Body of pancreas (tissue), 4 donors: ENCODE measurements around the gene AKR1C2. TPM values are rescaled to one million over a fixed set of nuclear protein-coding genes. Genes with fewer than 3 reads are reported as not detected.
"Not testable (repeated sequence)": the region's sequence is repeated elsewhere in the genome, so short reads cannot be mapped to it uniquely, and the experiment has no call there.

ENCODE experiments used
- ATAC-seq: fragments of 150-250 bp; one replicate; pipeline ENCODE4 v1.9.1; 2016
- DNase-seq, 4 donors: peaks; one replicate each; pipeline ENCODE4 v3.0.0-alpha.2; 2019
- H3K27ac ChIP-seq, 4 donors: fragments of 200-600 bp; sonication (generic); 1 replicate in 3 of 4; 2 replicates in 1 of 4; pipeline versions ENCODE4 v1.5.1 to v1.6.1; 2016 to 2019; ENCODE audit warnings: mild to moderate bottlenecking in 1 of 4, mixed read lengths in 1 of 4, moderate library complexity in 1 of 4
- H3K27me3 ChIP-seq, 2 donors: fragments of 200-600 bp; sonication (generic); one replicate each; pipeline ENCODE4 v1.6.0; 2016; ENCODE audit warnings: mild to moderate bottlenecking in 1 of 2
- H3K36me3 ChIP-seq, 2 donors: fragments of 200-600 bp; sonication (generic); replicated peaks in 1 of 2; 2 replicates each; pipeline ENCODE4 v1.5.1; 2016; ENCODE audit warnings: low read depth in 2 of 2; ENCODE audit not compliant: insufficient read depth in 1 of 2
- H3K4me1 ChIP-seq: fragments of 200-600 bp; sonication (generic); one replicate; pipeline ENCODE4 v1.6.0; 2016
- H3K4me3 ChIP-seq, 2 donors: fragments of 200-600 bp; sonication (generic); 1 replicate in 1 of 2; 2 replicates in 1 of 2; pipeline ENCODE4 v1.5.1; 2016 to 2019
- H3K9me3 ChIP-seq, 3 donors: fragments of 200-600 bp; sonication (generic); 1 replicate in 2 of 3; 2 replicates in 1 of 3; pipeline ENCODE4 v1.5.1; 2016
- POLR2A ChIP-seq, 3 donors: fragments of 450-650 bp; IDR thresholded peaks; one replicate each; pipeline ENCODE4 v1.6.1; 2016; ENCODE audit warnings: antibody characterized with exemption in 3 of 3, mild to moderate bottlenecking in 2 of 3
- WGBS, 2 donors: methylation state at CpG; one replicate each; pipeline ENCODE4 v1.1.5; 2017; 5-methylcytosine and 5-hydroxymethylcytosine counted together
- intact Hi-C: fragments of 100-400 bp; cut with DNase I; formaldehyde crosslinking; loops from one replicate; pipeline ENCODE4 v1.15.1; 2023
- total RNA-seq, 2 donors: library from RNA; depleted of rRNA; stranded (reverse); fragments of >200 nt; gene quantifications; one replicate each; pipeline ENCODE4 v1.1.0, GENCODE V29; 2016
- TF ChIP-seq, protein P1 (sequence below), 7 experiments: fragments of 450-650 bp in 4 of 7; fragments of 200-600 bp in 3 of 7; sonication (generic) in 3 of 7; IDR thresholded peaks; one replicate each; pipeline ENCODE4 v1.5.1; 2016 to 2019; ENCODE audit warnings: antibody characterized with exemption in 7 of 7

Gene AKR1C2
- 1 to 10 TPM; 3.1 to 5.6 TPM for total RNA-seq

DNA sequence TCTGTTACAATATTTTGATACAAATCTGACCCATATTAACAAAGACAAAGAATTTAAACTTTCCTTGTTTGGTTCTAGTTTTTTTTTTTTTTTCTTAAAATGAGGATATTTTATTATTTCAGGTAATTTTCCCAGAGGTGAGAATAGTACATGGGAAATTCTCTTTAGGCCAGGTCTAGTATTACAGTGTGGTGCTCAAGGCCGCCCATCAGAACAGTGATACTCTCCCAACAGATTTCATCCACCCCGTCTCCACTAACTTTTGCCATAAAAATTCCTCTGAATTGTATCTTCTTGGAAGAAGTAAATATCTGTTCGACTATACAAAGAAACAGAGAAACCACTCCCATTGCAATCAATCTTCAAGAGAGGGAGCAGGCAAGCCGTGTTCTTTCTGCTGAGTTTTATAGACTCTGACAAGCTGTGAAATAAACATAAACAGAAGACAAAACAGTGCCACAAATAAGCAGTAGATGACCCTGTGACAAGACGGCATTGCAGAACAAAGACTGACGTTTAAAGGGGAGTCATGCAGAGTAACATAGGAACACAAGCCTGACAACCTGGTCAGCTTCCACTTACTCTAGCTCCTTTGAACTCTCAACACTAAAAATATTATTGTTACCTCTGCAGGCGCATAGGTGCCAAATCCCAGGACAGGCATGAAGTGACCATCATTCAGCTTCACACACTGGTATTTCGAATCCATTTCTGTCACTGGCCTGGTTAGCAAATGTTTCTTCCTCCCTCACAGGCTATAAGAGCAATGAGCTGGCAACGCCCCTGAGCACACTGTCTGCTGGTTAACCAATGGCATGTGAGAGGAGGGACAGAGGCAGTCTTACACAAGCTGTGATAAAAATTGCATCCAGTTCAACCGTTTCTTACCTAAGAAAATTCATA is at the start of gene AKR1C2:
Gene AKR1C2, minus strand, starts transcription at position 731 of the 903 bp plus-strand sequence. Its CDS starts 22 bp downstream, at position 709.
- H3K4me1 ChIP-seq, H3K4me3 ChIP-seq, DNase-seq, H3K9me3 ChIP-seq, intact Hi-C loops, H3K36me3 ChIP-seq, H3K27me3 ChIP-seq: not testable (repeated sequence)
- peak; percentile 87 for ATAC-seq
- 42 to 49% methylated on average over 8 to 10 of the region's 10 CpGs for WGBS, 2 donors
- TF ChIP-seq POLR2A (IDR thresholded peaks at IDR 0.05), result peak in 1 of 3 donors; percentile 17
- H3K27ac ChIP-seq, result peak within 1 kb of the TSS in 1 of 4 donors; percentile 15

DNA sequence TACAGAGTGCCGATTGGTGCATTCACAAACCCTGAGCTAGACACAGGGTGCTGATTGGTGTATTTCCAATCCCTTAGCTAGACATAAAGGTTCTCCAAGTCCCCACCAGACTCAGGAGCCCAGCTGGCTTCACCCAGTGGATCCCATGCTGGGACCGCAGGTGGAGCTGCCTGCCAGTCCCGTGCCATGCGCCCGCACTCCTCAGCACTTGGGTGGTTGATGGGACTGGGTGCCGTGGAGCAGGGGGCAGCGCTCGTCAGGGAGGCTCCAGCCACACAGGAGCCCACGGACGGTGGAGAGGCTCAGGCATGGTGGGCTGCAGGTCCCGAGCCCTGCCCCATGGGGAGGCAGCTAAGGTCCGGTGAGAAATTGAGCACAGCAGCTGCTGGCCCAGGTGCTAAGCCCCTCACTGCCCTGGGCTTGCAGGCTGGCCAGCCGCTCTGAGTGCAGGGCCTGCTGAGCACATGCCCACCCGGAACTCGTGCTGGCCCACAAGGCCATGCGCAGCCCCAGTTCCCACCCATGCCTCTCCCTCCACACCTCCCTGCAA is 49.4 kb upstream of the AKR1C2 start:
- H3K9me3 ChIP-seq, H3K36me3 ChIP-seq, intact Hi-C loops, H3K27me3 ChIP-seq, H3K4me3 ChIP-seq, DNase-seq, H3K27ac ChIP-seq, H3K4me1 ChIP-seq, ATAC-seq: not testable (repeated sequence)
- WGBS, 2 donors, result 91 to 96% methylated on average over 12 to 15 of the region's 16 CpGs

DNA sequence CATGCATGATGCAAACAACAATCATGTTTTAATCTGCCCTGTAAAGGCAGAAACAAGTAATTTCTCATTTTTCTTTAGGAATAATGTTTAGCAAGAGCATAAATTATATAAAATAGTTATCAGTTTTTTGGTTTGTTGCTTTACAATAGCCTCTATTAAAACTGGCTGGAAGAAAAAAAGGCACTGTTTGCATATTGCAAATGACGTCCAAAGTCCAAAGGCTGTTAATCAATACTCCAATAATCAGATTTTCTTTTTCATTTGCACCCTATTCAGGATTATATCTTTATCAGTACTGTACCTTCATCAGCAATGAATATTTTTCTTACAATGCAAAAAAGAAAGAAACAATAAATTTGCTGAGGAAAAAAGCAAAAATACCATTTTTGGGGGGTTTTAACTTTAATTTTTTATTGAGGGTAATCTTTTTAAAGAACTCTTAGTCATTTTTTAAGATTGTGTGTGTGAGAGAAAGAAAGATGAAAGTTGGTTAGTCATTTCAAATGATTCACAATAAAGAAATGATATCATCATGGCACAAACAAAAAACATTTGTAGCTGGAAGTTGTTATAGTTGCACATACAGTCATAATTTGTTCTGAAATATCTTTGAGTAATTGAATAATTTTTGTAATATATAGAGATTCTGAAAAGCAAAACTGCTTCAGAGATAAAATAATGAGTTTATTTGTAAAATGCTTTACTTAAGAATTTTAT is 44.4 kb upstream of the AKR1C2 start:
- Histone ChIP-seq H3K9me3 (no peaks in the 10 kb centered on the region), H3K27me3 (no peaks in the 10 kb centered on the region), H3K4me1 (peaks cover 9% of the 10 kb centered on the region), H3K36me3 (no peaks in the 10 kb centered on the region), H3K4me3 (no peak overlapping the region), H3K27ac (no peak overlapping the region)
- DNase-seq (no peak), ATAC-seq (no peak)
- TF ChIP-seq, protein P1, sequence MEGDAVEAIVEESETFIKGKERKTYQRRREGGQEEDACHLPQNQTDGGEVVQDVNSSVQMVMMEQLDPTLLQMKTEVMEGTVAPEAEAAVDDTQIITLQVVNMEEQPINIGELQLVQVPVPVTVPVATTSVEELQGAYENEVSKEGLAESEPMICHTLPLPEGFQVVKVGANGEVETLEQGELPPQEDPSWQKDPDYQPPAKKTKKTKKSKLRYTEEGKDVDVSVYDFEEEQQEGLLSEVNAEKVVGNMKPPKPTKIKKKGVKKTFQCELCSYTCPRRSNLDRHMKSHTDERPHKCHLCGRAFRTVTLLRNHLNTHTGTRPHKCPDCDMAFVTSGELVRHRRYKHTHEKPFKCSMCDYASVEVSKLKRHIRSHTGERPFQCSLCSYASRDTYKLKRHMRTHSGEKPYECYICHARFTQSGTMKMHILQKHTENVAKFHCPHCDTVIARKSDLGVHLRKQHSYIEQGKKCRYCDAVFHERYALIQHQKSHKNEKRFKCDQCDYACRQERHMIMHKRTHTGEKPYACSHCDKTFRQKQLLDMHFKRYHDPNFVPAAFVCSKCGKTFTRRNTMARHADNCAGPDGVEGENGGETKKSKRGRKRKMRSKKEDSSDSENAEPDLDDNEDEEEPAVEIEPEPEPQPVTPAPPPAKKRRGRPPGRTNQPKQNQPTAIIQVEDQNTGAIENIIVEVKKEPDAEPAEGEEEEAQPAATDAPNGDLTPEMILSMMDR (IDR thresholded peaks at IDR 0.05), result no peak
- no peak for TF ChIP-seq POLR2A (IDR thresholded peaks at IDR 0.05)
- intact Hi-C loops, result no loop called here
- WGBS, 2 donors, result 16 to 20% methylated on average over 1 of the region's 1 CpG

DNA sequence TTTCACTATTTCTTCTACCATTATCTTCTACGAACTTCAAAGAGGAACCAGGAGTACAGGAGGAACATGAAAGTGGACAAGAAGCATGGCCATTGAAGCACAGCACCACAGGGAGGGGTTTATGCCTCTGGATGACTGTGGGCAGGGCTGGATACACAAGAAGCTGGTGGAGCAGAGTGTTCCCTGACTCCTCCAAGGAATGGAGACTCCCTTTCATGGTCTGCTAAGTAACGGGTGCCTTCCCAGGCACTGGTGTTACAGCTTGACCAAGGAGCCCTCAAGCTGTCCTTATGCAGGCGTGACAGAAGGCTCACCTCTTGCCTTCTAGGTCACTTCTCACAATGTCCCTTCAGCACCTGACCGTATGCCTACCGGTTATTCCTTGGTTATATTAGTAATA is 43.4 kb upstream of the AKR1C2 start:
- intact Hi-C loops, H3K9me3 ChIP-seq, H3K4me3 ChIP-seq, H3K27ac ChIP-seq, DNase-seq, H3K27me3 ChIP-seq, H3K36me3 ChIP-seq, ATAC-seq: not testable (repeated sequence)
- WGBS, 2 donors, result 71 to 78% methylated on average over 5 of the region's 5 CpGs
- peaks cover 16% of the 10 kb centered on the region for H3K4me1 ChIP-seq

DNA sequence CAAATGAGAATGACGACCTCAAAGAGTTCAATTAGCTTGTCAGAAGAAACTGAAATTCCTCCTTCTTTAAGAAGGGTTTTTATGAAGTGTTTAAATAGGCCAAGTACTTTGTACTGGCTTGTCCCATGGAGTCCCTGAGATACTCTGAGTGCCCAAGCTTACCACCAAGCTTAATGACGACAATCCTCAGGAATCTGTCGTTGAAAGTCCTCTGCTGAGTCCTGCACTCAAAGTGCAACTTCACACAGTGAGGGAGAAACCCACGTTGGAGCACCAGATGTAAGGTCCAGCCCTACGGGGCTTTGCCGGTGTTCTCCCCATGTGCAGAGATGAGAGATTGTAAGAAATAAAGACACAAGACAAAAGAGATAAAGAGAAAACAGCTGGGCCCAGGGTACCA is 42.8 kb upstream of the AKR1C2 start:
- Histone ChIP-seq H3K27ac (no peak overlapping the region), H3K4me1 (peaks cover 21% of the 10 kb centered on the region), H3K4me3 (no peak overlapping the region), H3K9me3 (no peaks in the 10 kb centered on the region), H3K36me3 (no peaks in the 10 kb centered on the region), H3K27me3 (no peaks in the 10 kb centered on the region)
- DNase-seq, result no peak
- intact Hi-C loops, result no loop called here
- 84 to 93% methylated on average over 6 of the region's 6 CpGs for WGBS, 2 donors
- no peak for ATAC-seq
- no peak for TF ChIP-seq POLR2A (IDR thresholded peaks at IDR 0.05)
- TF ChIP-seq, protein P1 (IDR thresholded peaks at IDR 0.05), result no peak

DNA sequence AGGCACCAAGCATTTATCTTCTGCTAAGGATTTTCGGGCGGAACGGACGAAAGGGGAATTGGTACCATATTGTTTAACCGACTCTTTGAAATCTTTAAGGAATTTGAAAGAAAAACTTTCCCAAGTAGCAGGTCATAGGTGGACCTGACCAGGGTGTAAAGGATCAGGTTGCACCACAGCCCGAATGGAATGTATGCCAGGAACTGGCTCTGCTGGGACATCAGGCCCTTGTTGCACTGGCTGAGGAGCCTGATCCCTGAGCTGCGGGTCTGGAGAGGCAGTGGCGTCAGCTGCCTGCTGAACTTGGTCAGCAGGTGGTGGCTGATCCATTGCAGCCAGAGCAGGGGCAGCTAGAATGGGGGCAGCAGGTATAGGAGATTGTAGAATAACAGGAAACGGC is 41.4 kb upstream of the AKR1C2 start:
- TF ChIP-seq POLR2A (IDR thresholded peaks at IDR 0.05), result no peak
- no peak overlapping the region for H3K27ac ChIP-seq
- H3K9me3 ChIP-seq, result no peaks in the 10 kb centered on the region
- no peak for ATAC-seq
- H3K27me3 ChIP-seq, result no peaks in the 10 kb centered on the region
- DNase-seq, result no peak
- 87 to 92% methylated on average over 8 to 9 of the region's 9 CpGs for WGBS, 2 donors
- intact Hi-C loops, result no loop called here
- H3K36me3 ChIP-seq, result no peaks in the 10 kb centered on the region
- H3K4me3 ChIP-seq, result no peak overlapping the region
- peaks cover 28% of the 10 kb centered on the region for H3K4me1 ChIP-seq
